ENCODE results near the gene GAL.

DNA sequence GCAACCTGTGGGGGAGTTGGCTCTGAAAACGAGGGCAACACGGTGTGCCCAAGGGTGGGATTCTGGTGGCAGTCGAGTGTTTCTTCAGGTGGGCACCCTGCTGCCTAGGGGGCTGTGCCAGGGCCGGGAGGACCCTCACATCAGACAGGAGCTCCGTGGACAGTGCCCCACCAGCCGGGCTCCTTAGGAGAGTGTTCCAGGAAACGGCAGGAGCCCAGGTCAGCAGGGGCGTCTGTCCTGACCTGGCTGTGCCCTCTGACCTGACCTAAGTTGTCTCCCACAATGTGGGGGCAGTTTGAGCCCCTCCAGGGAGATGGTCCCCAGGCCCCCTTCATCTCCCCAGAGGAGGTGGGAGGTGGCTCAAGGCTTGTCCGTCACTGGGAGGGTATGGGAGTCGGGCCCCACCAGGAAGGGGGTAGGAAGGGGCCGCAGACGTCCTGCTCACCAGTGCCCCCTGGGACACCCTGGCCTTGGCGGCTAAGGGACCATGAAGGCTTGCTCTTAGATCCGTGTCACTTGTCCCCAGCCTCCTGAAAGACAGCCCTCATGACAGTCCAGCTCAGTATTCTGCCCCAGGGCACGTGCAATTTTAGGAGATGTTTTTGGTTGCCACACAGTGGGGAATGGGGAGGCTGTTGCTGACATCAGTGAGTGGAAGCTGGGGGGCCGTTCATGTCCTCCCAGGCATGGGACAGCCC, 32.2 kb upstream of the GAL start:
- TF ChIP-seq CTCF (IDR thresholded peaks at IDR 0.05; ENCODE audit: insufficient read depth, low read depth, low read length), result no peak
- TF ChIP-seq EZH2 (IDR thresholded peaks at IDR 0.05; ENCODE audit: insufficient read depth, low read length), result no peak
